Lower leg skin (tissue), 3 donors: ENCODE results near the gene NFE2L1.

Source experiments
- CTCF ChIP-seq, 3 donors: fragments of 450-650 bp; IDR thresholded peaks; one replicate each; pipeline ENCODE4 v1.5.1; 2016; ENCODE audit warnings: antibody characterized with exemption in 3 of 3, mild to moderate bottlenecking in 3 of 3, moderate library complexity in 2 of 3
- POLR2A ChIP-seq, 2 donors: fragments of 450-650 bp; IDR thresholded peaks; one replicate each; pipeline ENCODE4 v1.6.1; 2016 to 2017; ENCODE audit warnings: antibody characterized with exemption in 2 of 2, mild to moderate bottlenecking in 1 of 2, moderate library complexity in 1 of 2

GRCh38 chr17:48106802-48107136 is 58.6 kb downstream of the NFE2L1 start:
- TF ChIP-seq CTCF (IDR thresholded peaks at IDR 0.05) (no peak), POLR2A (IDR thresholded peaks at IDR 0.05) (no peak)
